ENCODE measurements around the gene WFIKKN2. TPM values are rescaled to one million over a fixed set of nuclear protein-coding genes. Genes with fewer than 3 reads are reported as not detected.

Gene WFIKKN2
- polyA plus RNA-seq, 10 donors: 0.70 to 2.8 (median 1.7) TPM

- no peak for DNase-seq
These were observed 27.0 kb upstream of the WFIKKN2 start for GRCh38 chr17:50808413-50808812.

- no peak for DNase-seq
These were observed 26.5 kb upstream of the WFIKKN2 start for GRCh38 chr17:50808888-50809287.

- no peak for DNase-seq
These were observed 21.8 kb upstream of the WFIKKN2 start for GRCh38 chr17:50813583-50813982.

- DNase-seq: no peak
These were observed 20.0 kb upstream of the WFIKKN2 start for GRCh38 chr17:50815400-50815799.

- DNase-seq: no peak
These were observed 19.1 kb upstream of the WFIKKN2 start for GRCh38 chr17:50816271-50816670.

GRCh38 chr17:50816771-50817751 is 18.3 kb upstream of the WFIKKN2 start:
- DNase-seq: no peak

- DNase-seq: no peak
These were observed 17.5 kb upstream of the WFIKKN2 start for GRCh38 chr17:50817838-50818237.

- no peak for DNase-seq
These were observed 17.1 kb upstream of the WFIKKN2 start for GRCh38 chr17:50818261-50818660.

- DNase-seq: no peak
These were observed 16.3 kb upstream of the WFIKKN2 start for GRCh38 chr17:50818921-50819657.

GRCh38 chr17:50820651-50821050 is 14.7 kb upstream of the WFIKKN2 start:
- no peak for DNase-seq

- DNase-seq: no peak
These were observed 12.8 kb upstream of the WFIKKN2 start for GRCh38 chr17:50822550-50822949.

GRCh38 chr17:50824429-50824828 is 11.0 kb upstream of the WFIKKN2 start:
- no peak for DNase-seq

- no peak for DNase-seq
These were observed 10.2 kb upstream of the WFIKKN2 start for GRCh38 chr17:50825188-50825587.

GRCh38 chr17:50828508-50829170 is 6.7 kb upstream of the WFIKKN2 start:
- no peak for DNase-seq

GRCh38 chr17:50829332-50829731 is 6.1 kb upstream of the WFIKKN2 start:
- DNase-seq: no peak

- DNase-seq: peak in 1 of 3 donors; percentile 66
These were observed 5.0 kb upstream of the WFIKKN2 start for GRCh38 chr17:50830352-50830751.

- DNase-seq: peak in 2 of 3 donors; percentile 45 to 85
These were observed 4.4 kb upstream of the WFIKKN2 start for GRCh38 chr17:50830994-50831393.

GRCh38 chr17:50831471-50831928 is 3.9 kb upstream of the WFIKKN2 start:
- DNase-seq: peak in 2 of 3 donors; percentile 62 to 87

GRCh38 chr17:50832267-50832863 is 3.0 kb upstream of the WFIKKN2 start:
- no peak for DNase-seq

GRCh38 chr17:50832864-50833381 is 2.5 kb upstream of the WFIKKN2 start:
- DNase-seq: peak in 1 of 3 donors; percentile 77

All from muscle of back (tissue), 11 donors.